ENCODE results near the gene ZNF362. TPM values are rescaled to one million over a fixed set of nuclear protein-coding genes. Genes with fewer than 3 reads are reported as not detected.
A peak's percentile ranks its signal among the peaks of the same experiment; 100 is the strongest.

Gene ZNF362
- polyA plus RNA-seq, 1 of the 3 experiments (the other 2 are of a cell fraction), result 17.1 TPM

- H3K36me3 ChIP-seq (replicated peaks in 1 of 2; ENCODE audit: control insufficient read depth in 1 of 2, insufficient read depth in 2 of 2, low read length in 1 of 2), result peaks cover 60 to 66% of the 10 kb centered on the region in 2 experiments
- no peak for TF ChIP-seq TCF12 (IDR thresholded peaks at IDR 0.05)
- no peak for TF ChIP-seq CTCF (IDR thresholded peaks at IDR 0.05)
- TF ChIP-seq YY1 (IDR thresholded peaks at IDR 0.05; ENCODE audit: low read depth), result no peak
- no peak for TF ChIP-seq USF1 (IDR thresholded peaks at IDR 0.05; ENCODE audit: borderline replicate concordance, low read depth)
- no peak for TF ChIP-seq NRF1 (IDR thresholded peaks at IDR 0.05; ENCODE audit: low read depth, low read length)
- no peak for TF ChIP-seq GABPA (IDR thresholded peaks at IDR 0.05; ENCODE audit: low read depth)
- TF ChIP-seq ELF1 (IDR thresholded peaks at IDR 0.05), result no peak
- no peak for TF ChIP-seq REST (IDR thresholded peaks at IDR 0.05; ENCODE audit: low read depth, low read length)
- TF ChIP-seq EZH2phosphoT487 (IDR thresholded peaks at IDR 0.05; ENCODE audit: borderline replicate concordance, low read depth), result no peak
- peaks cover 27% of the 10 kb centered on the region for H3F3A ChIP-seq (replicated peaks; ENCODE audit: insufficient read depth)
- H4K20me1 ChIP-seq (ENCODE audit: insufficient read depth), result peaks cover 100% of the 10 kb centered on the region
- WGBS (ENCODE audit: low lambda C conversion rate), result 83% methylated on average over 9 of the region's 9 CpGs
- no peak overlapping the region for H3K4me2 ChIP-seq
- no peak for DNase-seq
- POLR2A ChIA-PET, result no interaction called here
- no peaks in the 10 kb centered on the region for H3K9me3 ChIP-seq
- peaks cover 48 to 78% of the 10 kb centered on the region in 2 experiments for H3K4me1 ChIP-seq (ENCODE audit: control insufficient read depth in 1 of 2, insufficient read depth in 2 of 2, low read depth in 1 of 2, low read length in 1 of 2)
- H3K4me3 ChIP-seq (ENCODE audit: low read depth in 2 of 2, low read length in 1 of 2), result no peak overlapping the region
- no peaks in the 10 kb centered on the region for H3K27me3 ChIP-seq (ENCODE audit: insufficient read depth)
- CTCF ChIA-PET, result interaction anchor here (0.8 to 5.6 kb wide), 4 partner anchors 14 to 134 kb away, joined by 3 to 24 read pairs (median 7); no protein-coding TSS in a partner anchor
- no peak overlapping the region for H2AFZ ChIP-seq (ENCODE audit: low read depth)
- peaks cover 100% of the 10 kb centered on the region for H3K79me2 ChIP-seq (ENCODE audit: insufficient read depth)
- H3K9me2 ChIP-seq, result no peaks in the 10 kb centered on the region
- H3K9ac ChIP-seq, result no peak overlapping the region
- H3K27ac ChIP-seq (ENCODE audit: low read depth in 2 of 2, low read length in 1 of 2), result no peak overlapping the region; a peak in 1 of 4 replicates
Observed at GRCh38 chr1:33336580-33336979, 80.3 kb downstream of the ZNF362 start.

DNA sequence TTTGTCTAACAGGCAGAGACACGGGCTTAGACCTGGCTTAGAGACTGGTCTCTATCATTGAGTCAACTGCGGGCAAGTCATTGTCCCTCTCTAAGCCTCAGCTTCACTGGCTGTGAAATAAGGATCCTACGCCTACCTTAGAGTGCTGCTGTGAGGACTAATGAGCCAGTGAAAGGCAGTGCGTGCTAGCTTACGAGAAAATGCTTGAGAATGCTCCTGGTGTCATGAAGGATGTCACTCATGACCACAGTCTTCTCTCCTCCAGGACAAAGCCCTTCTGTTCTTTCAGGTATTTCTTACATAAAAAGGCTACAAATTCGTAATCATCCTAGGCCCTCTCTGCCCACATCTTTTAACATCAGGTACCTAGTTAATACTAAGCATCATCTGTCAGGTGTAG, 81.1 kb downstream of the ZNF362 start:
- Histone ChIP-seq H3K9ac (no peak overlapping the region), H3K9me2 (no peaks in the 10 kb centered on the region), H4K20me1 (ENCODE audit: insufficient read depth) (peaks cover 100% of the 10 kb centered on the region), H3K4me1 (ENCODE audit: control insufficient read depth in 1 of 2, insufficient read depth in 2 of 2, low read depth in 1 of 2, low read length in 1 of 2) (peaks cover 53 to 78% of the 10 kb centered on the region in 2 experiments), H3K4me3 (ENCODE audit: low read depth in 2 of 2, low read length in 1 of 2) (no peak overlapping the region), H2AFZ (ENCODE audit: low read depth) (no peak overlapping the region), H3F3A (replicated peaks; ENCODE audit: insufficient read depth) (peaks cover 27% of the 10 kb centered on the region), H3K36me3 (replicated peaks in 1 of 2; ENCODE audit: control insufficient read depth in 1 of 2, insufficient read depth in 2 of 2, low read length in 1 of 2) (peaks cover 55 to 61% of the 10 kb centered on the region in 2 experiments), H3K27ac (ENCODE audit: low read depth in 2 of 2, low read length in 1 of 2) (peak overlapping the region; percentile 6 to 44; a peak in 2 of 4 replicates), H3K79me2 (ENCODE audit: insufficient read depth) (peaks cover 100% of the 10 kb centered on the region), H3K4me2 (no peak overlapping the region), H3K9me3 (no peaks in the 10 kb centered on the region), H3K27me3 (ENCODE audit: insufficient read depth) (no peaks in the 10 kb centered on the region)
- POLR2A ChIA-PET, result no interaction called here
- WGBS (ENCODE audit: low lambda C conversion rate), result 82% methylated on average over 6 of the region's 6 CpGs
- DNase-seq, result no peak
- CTCF ChIA-PET, result interaction anchor here (1.5 to 5.6 kb wide), 2 partner anchors 30 to 42 kb away, joined by 7 to 24 read pairs; no protein-coding TSS in a partner anchor
- TF ChIP-seq, protein P1, sequence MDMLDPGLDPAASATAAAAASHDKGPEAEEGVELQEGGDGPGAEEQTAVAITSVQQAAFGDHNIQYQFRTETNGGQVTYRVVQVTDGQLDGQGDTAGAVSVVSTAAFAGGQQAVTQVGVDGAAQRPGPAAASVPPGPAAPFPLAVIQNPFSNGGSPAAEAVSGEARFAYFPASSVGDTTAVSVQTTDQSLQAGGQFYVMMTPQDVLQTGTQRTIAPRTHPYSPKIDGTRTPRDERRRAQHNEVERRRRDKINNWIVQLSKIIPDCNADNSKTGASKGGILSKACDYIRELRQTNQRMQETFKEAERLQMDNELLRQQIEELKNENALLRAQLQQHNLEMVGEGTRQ (IDR thresholded peaks at IDR 0.05; ENCODE audit: borderline replicate concordance, low read depth, low read length), result no peak
- TF ChIP-seq EP300 (IDR thresholded peaks at IDR 0.05; ENCODE audit: borderline replicate concordance in 1 of 2, low read depth in 1 of 2, low read length in 1 of 2) (no peak), RFX5 (IDR thresholded peaks at IDR 0.05; ENCODE audit: low read length) (no peak), USF1 (IDR thresholded peaks at IDR 0.05; ENCODE audit: borderline replicate concordance, low read depth) (no peak), FOSL2 (IDR thresholded peaks at IDR 0.05; ENCODE audit: borderline replicate concordance, low read depth) (no peak), PBX3 (IDR thresholded peaks at IDR 0.05) (no peak), SMC3 (IDR thresholded peaks at IDR 0.05; ENCODE audit: low read depth, low read length) (no peak)
- TF ChIP-seq, protein P2, sequence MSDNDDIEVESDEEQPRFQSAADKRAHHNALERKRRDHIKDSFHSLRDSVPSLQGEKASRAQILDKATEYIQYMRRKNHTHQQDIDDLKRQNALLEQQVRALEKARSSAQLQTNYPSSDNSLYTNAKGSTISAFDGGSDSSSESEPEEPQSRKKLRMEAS (IDR thresholded peaks at IDR 0.05; ENCODE audit: low read depth), result no peak

Measured in SK-N-SH (cell line).